Measurements from ENCODE around the gene ARHGAP6.

GRCh38 chrX:11420851-11421250 lies 244.9 kb downstream of the ARHGAP6 start:
- TF ChIP-seq POLR2A (IDR thresholded peaks at IDR 0.05) (no peak), CTCF (IDR thresholded peaks at IDR 0.05) (no peak)
